HEK293T (cell line): ENCODE measurements around the gene SYNE4.

Experiments used
- CTCF ChIA-PET: fragments of 350-600 bp; formaldehyde crosslinking; extraction: SDS; loops from one replicate; lab custom pipeline; 2021; ENCODE audit warnings: antibody characterized with exemption, inconsistent platforms; lab: Yijun Ruan, JAX
- POLR2A ChIA-PET: fragments of 350-600 bp; formaldehyde crosslinking; extraction: SDS; loops from one replicate; lab custom pipeline; 2020; ENCODE audit warnings: antibody characterized with exemption, inconsistent platforms; lab: Yijun Ruan, JAX
- DNase-seq: peaks from one replicate; pipeline ENCODE4 v3.0.0; 2012; ENCODE audit warnings: mixed read lengths; ENCODE audit errors: extremely low spot score
- ARNT ChIP-seq: fragments of 450-650 bp; IDR thresholded peaks from 2 replicates; pipeline ENCODE4 v1.6.1; 2017; ENCODE audit warnings: mild to moderate bottlenecking
- BHLHE40 ChIP-seq: fragments of 450-650 bp; IDR thresholded peaks from 2 replicates; pipeline ENCODE4 v1.6.1; 2016; ENCODE audit warnings: mild to moderate bottlenecking, moderate library complexity, borderline replicate concordance
- CTBP1 ChIP-seq: fragments of 450-650 bp; IDR thresholded peaks from 2 replicates; pipeline ENCODE4 v1.6.1; 2016; ENCODE audit warnings: borderline replicate concordance
- ELF4 ChIP-seq: fragments of 450-650 bp; IDR thresholded peaks from 2 replicates; pipeline ENCODE4 v1.6.1; 2017; ENCODE audit warnings: antibody characterized with exemption
- FOXA1 ChIP-seq: fragments of 450-650 bp; IDR thresholded peaks from 2 replicates; pipeline ENCODE4 v1.6.1; 2016; ENCODE audit warnings: mild to moderate bottlenecking
- FOXK2 ChIP-seq: fragments of 450-650 bp; IDR thresholded peaks from 2 replicates; pipeline ENCODE4 v1.6.1; 2016; ENCODE audit warnings: mild to moderate bottlenecking
- FOXM1 ChIP-seq: fragments of 450-650 bp; IDR thresholded peaks from 2 replicates; pipeline ENCODE4 v1.6.1; 2017; ENCODE audit warnings: mild to moderate bottlenecking, borderline replicate concordance
- HDGF ChIP-seq: fragments of 450-650 bp; IDR thresholded peaks from 2 replicates; pipeline ENCODE4 v1.6.1; 2017; ENCODE audit warnings: antibody characterized with exemption, borderline replicate concordance
- L3MBTL2 ChIP-seq: fragments of 450-650 bp; conservative IDR thresholded peaks from 2 replicates; pipeline ENCODE4 v1.6.1; 2016; ENCODE audit warnings: mild to moderate bottlenecking
- LEF1 ChIP-seq: fragments of 450-650 bp; IDR thresholded peaks from 2 replicates; pipeline ENCODE4 v1.6.1; 2017; ENCODE audit warnings: mild to moderate bottlenecking, borderline replicate concordance
- NFRKB ChIP-seq: fragments of 450-650 bp; IDR thresholded peaks from 2 replicates; pipeline ENCODE4 v1.6.1; 2016; ENCODE audit warnings: mild to moderate bottlenecking, moderate library complexity
- SP1 ChIP-seq: fragments of 450-650 bp; IDR thresholded peaks from 2 replicates; pipeline ENCODE4 v1.6.1; 2017
- SUZ12 ChIP-seq: fragments of 450-650 bp; IDR thresholded peaks from 2 replicates; pipeline ENCODE4 v1.6.1; 2016; ENCODE audit warnings: mild to moderate bottlenecking
- TARDBP ChIP-seq: fragments of 450-650 bp; IDR thresholded peaks from 2 replicates; pipeline ENCODE4 v1.6.1; 2016
- ZNF384 ChIP-seq: fragments of 450-650 bp; IDR thresholded peaks from 2 replicates; pipeline ENCODE4 v1.6.1; 2016
- TF ChIP-seq, protein P1 (sequence below): fragments of 450-650 bp; IDR thresholded peaks from 2 replicates; pipeline ENCODE4 v1.6.1; 2016

SYNE4 gene

DNA sequence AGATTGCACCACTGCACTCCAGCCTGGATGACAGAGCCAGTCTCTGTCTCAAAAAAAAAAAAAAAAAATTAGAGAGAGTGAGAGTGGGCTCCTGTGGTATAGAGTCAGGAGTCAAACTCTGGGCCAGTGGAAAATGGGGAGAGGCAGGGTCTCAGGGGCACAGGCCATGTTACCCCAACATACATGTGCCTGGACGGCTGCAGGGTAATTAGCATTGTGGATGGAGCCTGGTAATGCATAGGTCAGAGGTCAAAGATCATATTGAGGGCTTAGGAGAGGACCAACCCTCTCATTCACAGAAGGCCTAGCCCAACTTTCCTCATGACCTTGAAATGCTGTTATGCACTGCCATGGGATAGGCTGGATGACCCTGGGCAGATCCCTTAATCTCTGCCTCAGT, 16.9 kb upstream of the SYNE4 start:
- ChIA-PET POLR2A (no interaction called here), CTCF (no interaction called here)
- DNase-seq = no peak
- TF ChIP-seq SP1 (no peak), LEF1 (no peak)

DNA sequence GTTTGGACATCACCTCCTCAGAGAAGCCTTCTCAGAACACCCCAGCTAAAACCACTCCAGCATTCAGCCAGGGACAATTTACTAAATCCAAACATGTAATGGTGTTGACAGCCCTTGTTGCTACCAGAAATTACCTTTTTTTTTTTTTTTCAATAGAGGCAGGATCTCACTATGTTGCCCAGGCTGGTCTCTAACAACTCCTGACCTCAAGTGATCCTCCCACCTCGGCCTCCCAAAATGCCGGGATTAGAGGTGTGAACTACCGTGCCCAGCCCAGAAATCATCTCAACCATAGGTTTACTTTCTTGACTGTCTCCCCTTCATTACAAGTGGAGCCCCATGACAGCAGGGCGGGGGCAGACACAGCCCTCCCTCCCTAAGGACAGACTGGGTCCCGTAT, 14.8 kb upstream of the SYNE4 start:
- TF ChIP-seq HDGF = no peak
- no peak for TF ChIP-seq LEF1
- TF ChIP-seq, protein P1, sequence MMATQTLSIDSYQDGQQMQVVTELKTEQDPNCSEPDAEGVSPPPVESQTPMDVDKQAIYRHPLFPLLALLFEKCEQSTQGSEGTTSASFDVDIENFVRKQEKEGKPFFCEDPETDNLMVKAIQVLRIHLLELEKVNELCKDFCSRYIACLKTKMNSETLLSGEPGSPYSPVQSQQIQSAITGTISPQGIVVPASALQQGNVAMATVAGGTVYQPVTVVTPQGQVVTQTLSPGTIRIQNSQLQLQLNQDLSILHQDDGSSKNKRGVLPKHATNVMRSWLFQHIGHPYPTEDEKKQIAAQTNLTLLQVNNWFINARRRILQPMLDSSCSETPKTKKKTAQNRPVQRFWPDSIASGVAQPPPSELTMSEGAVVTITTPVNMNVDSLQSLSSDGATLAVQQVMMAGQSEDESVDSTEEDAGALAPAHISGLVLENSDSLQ = no peak
- no peak for TF ChIP-seq NFRKB
- TF ChIP-seq ELF4 = no peak
- no peak for TF ChIP-seq SP1
- no peak for TF ChIP-seq SUZ12
- TF ChIP-seq FOXM1 = no peak
- TF ChIP-seq BHLHE40 = no peak
- TF ChIP-seq TARDBP = no peak
- no peak for TF ChIP-seq ARNT
- TF ChIP-seq FOXA1 = no peak
- TF ChIP-seq CTBP1 = no peak
- TF ChIP-seq L3MBTL2 = no peak
- ChIA-PET POLR2A (interaction anchor here (1.0 kb wide), 1 partner anchor 9 kb away, joined by 3 read pairs; the partner anchor contains the start of gene ALKBH6), CTCF (no interaction called here)
- no peak for DNase-seq

DNA sequence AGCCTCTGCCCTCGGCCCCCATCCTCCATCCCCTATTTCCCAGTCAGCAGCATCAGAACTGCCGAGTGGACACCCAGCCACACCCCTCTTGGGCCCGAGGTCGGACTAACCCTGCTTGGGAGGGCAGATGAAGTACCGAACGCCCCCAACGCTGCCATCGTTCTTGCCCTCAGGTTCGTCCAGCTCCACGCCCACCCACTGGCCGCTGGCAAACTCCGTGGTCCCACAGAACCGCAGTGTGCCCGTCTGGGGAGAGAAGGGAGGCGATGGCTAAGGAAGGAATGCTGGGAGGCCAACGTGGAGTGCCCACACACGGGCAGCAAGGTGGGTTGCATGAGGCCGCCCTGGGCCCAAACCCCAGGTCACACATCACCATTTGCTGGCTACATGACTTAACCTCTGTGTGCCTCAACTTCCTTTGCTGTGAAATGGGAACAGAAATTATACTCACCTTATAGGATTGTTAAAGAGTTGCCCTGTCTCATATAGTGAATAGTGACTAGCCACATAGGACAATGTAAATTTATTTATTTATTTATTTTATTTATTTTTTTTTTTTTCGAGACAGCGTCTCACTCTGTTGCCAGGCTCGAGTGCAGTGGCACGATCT, 10.6 kb upstream of the SYNE4 start:
- ChIA-PET POLR2A (no interaction called here), CTCF (no interaction called here)
- TF ChIP-seq SUZ12 = no peak
- TF ChIP-seq, protein P1 = no peak
- TF ChIP-seq LEF1 = no peak
- no peak for TF ChIP-seq SP1
- TF ChIP-seq FOXM1 = no peak
- no peak for TF ChIP-seq CTBP1
- TF ChIP-seq HDGF = no peak
- no peak for DNase-seq

DNA sequence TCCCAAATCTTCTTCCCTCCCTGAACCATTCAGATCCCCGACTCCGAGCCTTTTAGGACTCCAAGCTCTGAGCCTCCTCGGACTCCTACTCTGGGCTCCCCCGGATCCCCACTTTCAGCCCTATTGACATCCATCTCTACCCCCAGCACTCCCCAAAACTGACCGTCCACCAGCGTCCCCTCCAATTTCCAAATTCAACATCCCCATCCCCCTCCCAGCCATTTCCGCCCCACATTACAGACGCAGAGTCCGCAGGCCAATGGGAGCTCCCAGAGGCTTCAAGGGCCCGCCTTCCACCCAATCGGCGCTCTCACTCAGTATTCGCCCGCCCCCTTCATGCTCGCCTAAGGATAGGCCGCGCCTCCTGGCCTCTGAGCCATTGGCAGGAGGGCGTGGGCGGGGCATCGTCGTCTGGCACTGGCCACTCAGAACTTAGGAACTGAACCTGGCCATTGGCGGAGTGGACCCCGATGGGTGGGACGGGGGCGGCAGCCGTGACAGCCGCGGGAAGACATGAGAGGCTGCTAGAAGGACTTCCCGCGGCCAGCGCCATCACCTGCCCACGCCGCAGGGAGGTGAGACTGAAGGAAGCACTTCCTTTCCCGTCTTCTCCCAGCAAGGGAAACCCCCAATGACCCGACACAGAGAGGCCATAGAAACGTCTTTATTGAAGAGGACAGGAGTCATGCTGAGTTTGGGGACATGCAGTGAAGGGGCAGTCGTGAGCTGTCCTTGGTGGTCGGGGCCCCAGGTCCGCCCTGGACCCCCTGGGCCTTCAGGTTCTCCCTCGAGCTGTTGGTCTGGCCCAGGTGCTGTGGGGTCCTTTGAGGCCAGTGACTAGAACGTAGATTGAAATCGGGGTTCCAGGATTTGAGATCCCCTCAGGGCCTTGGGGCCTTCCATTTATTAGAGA, 5.7 kb upstream of the SYNE4 start, which contains the start of gene ALKBH6:
Gene ALKBH6, minus strand, starts transcription at position 202 of the 913 bp plus-strand sequence. CDS start 816 bp downstream, outside the sequence.
- ChIA-PET POLR2A (interaction anchor here (0.9 to 1.8 kb wide), 16 partner anchors 9 to 114 kb away, joined by 3 to 13 read pairs (median 4); partner anchors contain the start of genes POLR2I, SDHAF1, TBCB and THAP8), CTCF (no interaction called here)
- no peak for TF ChIP-seq FOXA1
- no peak for TF ChIP-seq ARNT
- TF ChIP-seq, protein P1 = peak; percentile 76
- peak; percentile 77 for TF ChIP-seq L3MBTL2
- peak; percentile 38; the same call in 1 of the 2 replicates for TF ChIP-seq ELF4
- TF ChIP-seq HDGF = peak; percentile 86; the same call in 1 of the 2 replicates
- peak; percentile 79 for TF ChIP-seq SP1
- peak; percentile 97 for DNase-seq

DNA sequence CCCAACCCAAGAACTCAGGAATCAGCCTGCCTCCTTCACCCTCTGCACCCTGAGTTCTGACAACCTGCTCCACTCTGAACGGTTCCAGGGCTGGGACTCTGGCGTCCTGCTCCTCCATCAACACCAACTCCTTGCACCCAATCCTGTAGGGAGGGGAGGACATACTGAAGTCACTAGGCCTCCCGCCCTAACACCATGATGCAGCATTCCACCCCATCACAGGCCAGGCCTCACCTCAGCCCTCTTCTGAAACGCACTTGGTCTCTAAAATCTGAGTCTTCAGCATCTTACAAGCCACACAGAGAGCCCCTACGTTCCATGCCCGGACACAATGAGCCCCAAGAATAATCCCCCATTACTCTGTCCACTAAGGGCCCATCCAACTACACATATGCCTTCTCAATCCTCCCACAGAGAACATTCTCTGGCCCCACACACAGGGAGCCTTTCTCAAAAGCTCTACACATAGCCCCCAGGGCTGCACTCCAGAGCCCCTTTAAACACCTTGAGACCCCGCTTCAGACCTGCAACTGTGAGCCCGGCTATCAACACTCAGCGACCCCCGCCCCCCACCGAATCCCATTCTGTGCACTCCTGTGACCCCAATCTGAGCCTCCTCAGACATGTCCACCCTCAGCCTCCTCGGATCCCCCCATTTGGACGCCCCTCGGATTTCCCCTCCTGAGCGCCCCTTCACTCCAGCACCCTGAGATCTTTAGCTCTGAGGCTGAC, 4.8 kb upstream of the SYNE4 start:
- ChIA-PET CTCF (no interaction called here), POLR2A (interaction anchor here (0.9 to 1.8 kb wide), 14 partner anchors 8 to 115 kb away, joined by 3 to 13 read pairs (median 5); partner anchors contain the start of genes POLR2I, SDHAF1, TBCB and THAP8)
- DNase-seq = no peak
- no peak for TF ChIP-seq SP1
- TF ChIP-seq FOXM1 = no peak
- TF ChIP-seq ELF4 = no peak
- no peak for TF ChIP-seq ARNT
- TF ChIP-seq FOXK2 = no peak

DNA sequence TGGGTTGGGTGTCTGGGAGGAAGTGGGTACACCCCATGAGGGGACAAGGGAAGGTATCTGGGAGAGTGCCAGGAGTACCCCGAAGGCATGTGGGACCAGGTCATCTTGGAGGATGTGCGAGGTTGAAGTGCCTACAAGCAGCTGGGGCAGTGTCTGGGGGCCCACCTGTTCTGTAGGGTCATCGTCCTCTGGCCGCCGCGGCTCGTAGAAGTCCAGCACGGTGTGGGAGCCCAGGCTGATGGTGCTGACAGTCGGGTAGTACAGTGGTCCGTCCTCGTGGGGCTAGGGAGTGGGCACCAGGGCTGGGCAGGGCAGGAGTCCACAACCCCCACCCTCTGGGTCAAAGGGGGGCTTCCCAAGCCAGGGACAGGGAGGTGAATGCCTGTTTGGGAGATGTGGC, 1.8 kb upstream of the SYNE4 start:
- DNase-seq = no peak
- no peak for TF ChIP-seq FOXA1
- TF ChIP-seq BHLHE40 = no peak
- TF ChIP-seq ARNT = no peak
- TF ChIP-seq SUZ12 = no peak
- TF ChIP-seq ELF4 = no peak
- no peak for TF ChIP-seq TARDBP
- no peak for TF ChIP-seq NFRKB
- no peak for TF ChIP-seq FOXK2
- TF ChIP-seq SP1 = no peak
- TF ChIP-seq L3MBTL2 = no peak
- TF ChIP-seq, protein P1 = no peak
- no peak for TF ChIP-seq LEF1
- no peak for TF ChIP-seq FOXM1
- TF ChIP-seq ZNF384 = no peak
- no peak for TF ChIP-seq CTBP1
- TF ChIP-seq HDGF = no peak
- ChIA-PET POLR2A (no interaction called here), CTCF (no interaction called here)
